Smooth muscle cell (in vitro differentiated cells): ENCODE results near the gene S1PR4. TPM values are rescaled to one million over a fixed set of nuclear protein-coding genes. Genes with fewer than 3 reads are reported as not detected.
"Not testable (repeated sequence)": the region's sequence is repeated elsewhere in the genome, so short reads cannot be mapped to it uniquely, and the experiment has no call there.

Source experiments
- DNase-seq: peaks from one replicate; lab custom pipeline; 2025; ENCODE audit not compliant: unreplicated experiment; lab: John Stamatoyannopoulos, UW
- H2AFZ ChIP-seq: fragments of 200-600 bp; sonication (generic); 2 replicates; pipeline ENCODE4 v1.6.0; 2016; ENCODE audit warnings: antibody characterized with exemption, low read depth, mild to moderate bottlenecking
- H3F3A ChIP-seq: fragments of 200-600 bp; sonication (generic); 2 replicates; pipeline ENCODE4 v1.6.0; 2017; ENCODE audit warnings: antibody characterized with exemption, low read depth
- H3K27ac ChIP-seq: fragments of 200-600 bp; sonication (generic); 2 replicates; pipeline ENCODE4 v1.5.1; 2016; ENCODE audit warnings: low read depth, mild to moderate bottlenecking
- H3K27me3 ChIP-seq: fragments of 200-600 bp; sonication (generic); 2 replicates; pipeline ENCODE4 v1.6.1; 2016; ENCODE audit warnings: low read depth, mild to moderate bottlenecking
- H3K36me3 ChIP-seq: fragments of 200-600 bp; sonication (generic); 2 replicates; pipeline ENCODE4 v1.5.1; 2016; ENCODE audit warnings: low read depth
- H3K4me1 ChIP-seq: fragments of 200-600 bp; sonication (generic); 2 replicates; pipeline ENCODE4 v1.5.1; 2016; ENCODE audit warnings: low read depth
- H3K4me2 ChIP-seq: fragments of 200-600 bp; sonication (generic); 2 replicates; pipeline ENCODE4 v1.6.0; 2016; ENCODE audit warnings: mild to moderate bottlenecking
- H3K4me3 ChIP-seq: fragments of 200-600 bp; sonication (generic); 2 replicates; pipeline ENCODE4 v1.5.1; 2016; ENCODE audit warnings: mild to moderate bottlenecking
- H3K79me2 ChIP-seq: fragments of 200-600 bp; sonication (generic); 2 replicates; pipeline ENCODE4 v1.6.0; 2016; ENCODE audit warnings: low read depth, mild to moderate bottlenecking
- H3K9ac ChIP-seq: fragments of 200-600 bp; sonication (generic); 2 replicates; pipeline ENCODE4 v1.6.0; 2016; ENCODE audit warnings: low read depth
- H3K9me3 ChIP-seq: fragments of 200-600 bp; sonication (generic); replicated peaks from 2 replicates; pipeline ENCODE4 v1.5.1; 2016; ENCODE audit warnings: low read depth
- H4K20me1 ChIP-seq: fragments of 200-600 bp; sonication (generic); 2 replicates; pipeline ENCODE4 v1.6.0; 2016; ENCODE audit warnings: low read depth
- WGBS: methylation state at CpG from one replicate; pipeline ENCODE4 v1.1.7; 2016; ENCODE audit warnings: low lambda C conversion rate; 5-methylcytosine and 5-hydroxymethylcytosine counted together
- polyA plus RNA-seq: library from polyadenylated mRNA; unstranded; fragments of >200 nt; fragmentation: Nextera tagmentation; extraction: Ambion mirVana; gene quantifications from 2 replicates; pipeline ENCODE4 v1.2.1, GENCODE V29; 2016
- total RNA-seq: library from RNA; depleted of rRNA; stranded (reverse); fragments of >200 nt; gene quantifications from 2 replicates; pipeline ENCODE4 v1.2.3, GENCODE V29; 2014
- TF ChIP-seq, protein P1 (sequence below): fragments of 200-600 bp; sonication (generic); IDR thresholded peaks from 2 replicates; pipeline ENCODE4 v1.5.1; 2017; ENCODE audit warnings: borderline replicate concordance, mild to moderate bottlenecking, antibody characterized with exemption; ENCODE audit not compliant: insufficient read depth, poor library complexity, severe bottlenecking

The S1PR4 gene
- total and polyA plus RNA-seq, 2 experiments from 2014 or later: not detected

- Histone ChIP-seq H3K4me1 (peaks cover 6% of the 10 kb centered on the region), H3F3A (no peaks in the 10 kb centered on the region), H3K9me3 (no peaks in the 10 kb centered on the region), H3K27ac (no peak overlapping the region), H3K79me2 (peaks cover 51% of the 10 kb centered on the region), H3K4me2 (no peak overlapping the region), H3K27me3 (no peaks in the 10 kb centered on the region), H3K9ac (no peak overlapping the region), H4K20me1 (peaks cover 26% of the 10 kb centered on the region), H3K4me3 (no peak overlapping the region), H3K36me3 (no peaks in the 10 kb centered on the region), H2AFZ (no peak overlapping the region)
- 97% methylated on average over 42 of the region's 46 CpGs for WGBS
- TF ChIP-seq, protein P1, sequence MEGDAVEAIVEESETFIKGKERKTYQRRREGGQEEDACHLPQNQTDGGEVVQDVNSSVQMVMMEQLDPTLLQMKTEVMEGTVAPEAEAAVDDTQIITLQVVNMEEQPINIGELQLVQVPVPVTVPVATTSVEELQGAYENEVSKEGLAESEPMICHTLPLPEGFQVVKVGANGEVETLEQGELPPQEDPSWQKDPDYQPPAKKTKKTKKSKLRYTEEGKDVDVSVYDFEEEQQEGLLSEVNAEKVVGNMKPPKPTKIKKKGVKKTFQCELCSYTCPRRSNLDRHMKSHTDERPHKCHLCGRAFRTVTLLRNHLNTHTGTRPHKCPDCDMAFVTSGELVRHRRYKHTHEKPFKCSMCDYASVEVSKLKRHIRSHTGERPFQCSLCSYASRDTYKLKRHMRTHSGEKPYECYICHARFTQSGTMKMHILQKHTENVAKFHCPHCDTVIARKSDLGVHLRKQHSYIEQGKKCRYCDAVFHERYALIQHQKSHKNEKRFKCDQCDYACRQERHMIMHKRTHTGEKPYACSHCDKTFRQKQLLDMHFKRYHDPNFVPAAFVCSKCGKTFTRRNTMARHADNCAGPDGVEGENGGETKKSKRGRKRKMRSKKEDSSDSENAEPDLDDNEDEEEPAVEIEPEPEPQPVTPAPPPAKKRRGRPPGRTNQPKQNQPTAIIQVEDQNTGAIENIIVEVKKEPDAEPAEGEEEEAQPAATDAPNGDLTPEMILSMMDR: no peak
- DNase-seq: no peak
Measured at GRCh38 chr19:3190921-3191805, 12.6 kb downstream of the S1PR4 start.

GRCh38 chr19:3191806-3192104 is 13.2 kb downstream of the S1PR4 start:
- DNase-seq: not testable (repeated sequence)

DNA sequence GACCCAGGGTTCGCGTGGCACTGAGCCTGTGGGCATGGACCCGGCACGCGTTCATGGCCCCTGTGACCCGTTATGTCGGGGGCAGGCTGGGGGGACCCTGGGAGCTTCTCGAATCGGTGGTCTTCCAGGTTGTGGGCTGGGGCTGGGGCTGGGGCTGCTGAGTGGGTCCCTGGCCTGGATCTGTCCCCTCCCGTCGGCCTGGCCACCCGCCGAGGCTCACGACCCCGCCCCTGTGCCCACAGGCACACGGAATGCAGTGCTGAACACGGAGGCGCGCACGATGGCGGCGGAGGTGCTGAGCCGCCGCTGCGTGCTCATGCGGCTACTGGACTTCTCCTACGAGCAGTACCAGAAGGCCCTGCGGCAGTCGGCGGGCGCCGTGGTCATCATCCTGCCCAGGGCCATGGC is 13.7 kb downstream of the S1PR4 start:
- Histone ChIP-seq H3F3A (no peaks in the 10 kb centered on the region), H3K9ac (no peak overlapping the region), H2AFZ (no peak overlapping the region), H3K36me3 (no peaks in the 10 kb centered on the region), H3K9me3 (no peaks in the 10 kb centered on the region), H4K20me1 (peaks cover 23% of the 10 kb centered on the region), H3K4me3 (no peak overlapping the region), H3K79me2 (peaks cover 40% of the 10 kb centered on the region), H3K27ac (no peak overlapping the region), H3K4me2 (no peak overlapping the region), H3K27me3 (no peaks in the 10 kb centered on the region), H3K4me1 (peaks cover 2% of the 10 kb centered on the region)
- WGBS: 98% methylated on average over 25 of the region's 32 CpGs
- TF ChIP-seq, protein P1: no peak
- no peak for DNase-seq

More at GRCh38 chr19:3191806-3192104, 13.2 kb downstream of the S1PR4 start:
- H3K36me3 ChIP-seq, H3K9me3 ChIP-seq, H3K27ac ChIP-seq, H2AFZ ChIP-seq, H3K9ac ChIP-seq, H3K4me1 ChIP-seq, H3K4me2 ChIP-seq, H3K4me3 ChIP-seq, H3F3A ChIP-seq, H3K27me3 ChIP-seq: not testable (repeated sequence)
- Histone ChIP-seq H4K20me1 (peaks cover 26% of the 10 kb centered on the region), H3K79me2 (peaks cover 45% of the 10 kb centered on the region)
- 97% methylated on average over 12 of the region's 12 CpGs for WGBS

DNA sequence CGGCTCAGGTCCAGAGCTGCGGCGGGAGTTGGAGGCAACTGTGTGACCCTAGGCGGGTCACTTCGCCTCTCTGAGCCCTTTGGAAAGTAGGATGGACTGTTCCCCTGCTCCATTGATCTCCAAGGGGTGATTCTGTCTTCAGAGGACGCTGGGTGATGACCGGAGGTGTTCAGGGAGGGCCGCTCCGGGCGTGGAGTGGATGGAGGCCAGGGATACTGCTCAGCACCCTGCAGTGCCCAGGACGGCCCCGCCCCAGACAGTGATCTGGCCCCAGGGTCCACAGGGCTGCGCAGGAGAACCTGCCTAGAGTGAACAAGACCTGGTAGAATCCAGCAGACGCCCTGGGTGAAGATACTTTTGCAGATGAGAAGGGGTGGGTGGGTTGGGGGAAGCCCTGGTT is 14.1 kb downstream of the S1PR4 start:
- H3K36me3 ChIP-seq: no peaks in the 10 kb centered on the region
- H3K9me3 ChIP-seq: no peaks in the 10 kb centered on the region
- DNase-seq: no peak
- WGBS: 96% methylated on average over 12 of the region's 14 CpGs
- H4K20me1 ChIP-seq: peaks cover 21% of the 10 kb centered on the region
- H3K27me3 ChIP-seq: no peaks in the 10 kb centered on the region
- no peak overlapping the region for H2AFZ ChIP-seq
- TF ChIP-seq, protein P1: no peak
- H3K4me2 ChIP-seq: no peak overlapping the region
- H3F3A ChIP-seq: no peaks in the 10 kb centered on the region
- no peak overlapping the region for H3K4me3 ChIP-seq
- peaks cover 36% of the 10 kb centered on the region for H3K79me2 ChIP-seq
- H3K4me1 ChIP-seq: no peaks in the 10 kb centered on the region
- no peak overlapping the region for H3K27ac ChIP-seq
- no peak overlapping the region for H3K9ac ChIP-seq
